NCI-H1105 treated with DMSO at 0.1 percent for 48 hours (cell line): ENCODE data around the gene SH3BP4.

Experiments used
- DNase-seq: peaks from one replicate; lab custom pipeline; 2025; lab: John Stamatoyannopoulos, UW

The SH3BP4 gene

GRCh38 chr2:235024191-235024860 is 72.5 kb downstream of the SH3BP4 start:
- no peak for DNase-seq

GRCh38 chr2:235024931-235025773 is 73.3 kb downstream of the SH3BP4 start:
- no peak for DNase-seq

GRCh38 chr2:235025800-235026536 is 74.2 kb downstream of the SH3BP4 start:
- DNase-seq: no peak

GRCh38 chr2:235026649-235027557 is 75.1 kb downstream of the SH3BP4 start:
- peak; percentile 95 for DNase-seq

GRCh38 chr2:235027558-235028214 is 75.9 kb downstream of the SH3BP4 start:
- DNase-seq: no peak

GRCh38 chr2:235028646-235029045 is 76.8 kb downstream of the SH3BP4 start:
- no peak for DNase-seq

GRCh38 chr2:235029054-235029453 is 77.2 kb downstream of the SH3BP4 start:
- DNase-seq: no peak

- no peak for DNase-seq
Measured at GRCh38 chr2:235030126-235030525, 78.3 kb downstream of the SH3BP4 start.

- DNase-seq: no peak
Measured at GRCh38 chr2:235030936-235031335, 79.1 kb downstream of the SH3BP4 start.

GRCh38 chr2:235031686-235032373 is 80.0 kb downstream of the SH3BP4 start:
- DNase-seq: no peak

- DNase-seq: no peak
Measured at GRCh38 chr2:235032466-235032865, 80.6 kb downstream of the SH3BP4 start.

- DNase-seq: no peak
Measured at GRCh38 chr2:235032949-235033348, 81.1 kb downstream of the SH3BP4 start.

GRCh38 chr2:235034265-235035118 is 82.7 kb downstream of the SH3BP4 start:
- no peak for DNase-seq

GRCh38 chr2:235037604-235038166 is 85.9 kb downstream of the SH3BP4 start:
- DNase-seq: no peak

- no peak for DNase-seq
Measured at GRCh38 chr2:235041221-235041917, 89.6 kb downstream of the SH3BP4 start.

GRCh38 chr2:235041918-235042575 is 90.2 kb downstream of the SH3BP4 start:
- no peak for DNase-seq

GRCh38 chr2:235042576-235043515 is 91.0 kb downstream of the SH3BP4 start:
- no peak for DNase-seq
